Activated CD4-positive, alpha-beta T cell treated with anti-CD3 and anti-CD28 coated beads, Interleukin-10, Interleukin-2, amounts not matched to agents 100 ng/mL and 50 ng/mL, durations not matched to agents 16 hours and 8 hours (primary cell): ENCODE measurements around the gene MAGT1.
"Not testable (repeated sequence)": the region's sequence is repeated elsewhere in the genome, so short reads cannot be mapped to it uniquely, and the experiment has no call there.

ENCODE experiments used
- DNase-seq: peaks from one replicate; pipeline ENCODE4 v3.0.0-alpha.2; 2020

The MAGT1 gene

GRCh38 chrX:77894921-77895886 lies at the start of gene MAGT1:
MAGT1 (minus strand) TSS chrX:77895435; CDS start chrX:77895410, 25 bp downstream.
- DNase-seq, result peak; percentile 95

- not testable (repeated sequence) for DNase-seq
Measured at GRCh38 chrX:77945031-77945430, 49.8 kb upstream of the MAGT1 start.

- DNase-seq, result no peak
Measured at GRCh38 chrX:77938083-77938680, 42.9 kb upstream of the MAGT1 start.

GRCh38 chrX:77937291-77937690 lies 42.1 kb upstream of the MAGT1 start:
- DNase-seq, result no peak

- DNase-seq, result no peak
Measured at GRCh38 chrX:77936299-77936698, 41.1 kb upstream of the MAGT1 start.

GRCh38 chrX:77935886-77936285 lies 40.7 kb upstream of the MAGT1 start:
- DNase-seq, result no peak

GRCh38 chrX:77930581-77930980 lies 35.3 kb upstream of the MAGT1 start:
- no peak for DNase-seq

- DNase-seq, result no peak
Measured at GRCh38 chrX:77925764-77926163, 30.5 kb upstream of the MAGT1 start.

- no peak for DNase-seq
Measured at GRCh38 chrX:77924320-77924859, 29.2 kb upstream of the MAGT1 start.

GRCh38 chrX:77922787-77923186 lies 27.6 kb upstream of the MAGT1 start:
- DNase-seq, result no peak

- DNase-seq, result not testable (repeated sequence)
Measured at GRCh38 chrX:77919370-77919769, 24.1 kb upstream of the MAGT1 start.

GRCh38 chrX:77918568-77918967 lies 23.3 kb upstream of the MAGT1 start:
- DNase-seq, result no peak

- no peak for DNase-seq
Measured at GRCh38 chrX:77917294-77917933, 22.2 kb upstream of the MAGT1 start.

GRCh38 chrX:77910108-77910840 lies 15.0 kb upstream of the MAGT1 start, which contains the start of gene ATP7A:
ATP7A (plus strand) TSS chrX:77910693; CDS start chrX:77971642, 60,949 bp downstream.
- DNase-seq, result peak; percentile 94

GRCh38 chrX:77901506-77901905 lies 6.3 kb upstream of the MAGT1 start:
- no peak for DNase-seq

- DNase-seq, result no peak
Measured at GRCh38 chrX:77900688-77901087, 5.5 kb upstream of the MAGT1 start.

GRCh38 chrX:77899081-77899828 lies 4.0 kb upstream of the MAGT1 start, which contains the start of gene COX7B:
COX7B (plus strand) TSS chrX:77899468; CDS start chrX:77899554, 86 bp downstream.
- DNase-seq, result peak; percentile 91

- no peak for DNase-seq
Measured at GRCh38 chrX:77893713-77894112, 1.5 kb downstream of the MAGT1 start.

- DNase-seq, result no peak
Measured at GRCh38 chrX:77892887-77893286, 2.3 kb downstream of the MAGT1 start.

GRCh38 chrX:77881418-77881817 lies 13.8 kb downstream of the MAGT1 start:
- DNase-seq, result not testable (repeated sequence)

GRCh38 chrX:77875372-77875771 lies 19.9 kb downstream of the MAGT1 start:
- no peak for DNase-seq

- not testable (repeated sequence) for DNase-seq
Measured at GRCh38 chrX:77831544-77831943, 63.7 kb downstream of the MAGT1 start.
